Right lobe of liver (tissue), 4 donors: ENCODE measurements around the gene GNG12.

Experiments
- POLR2A ChIP-seq: fragments of 450-650 bp; IDR thresholded peaks from one replicate; pipeline ENCODE4 v1.6.1; 2017; ENCODE audit warnings: antibody characterized with exemption, mild to moderate bottlenecking
- TF ChIP-seq, protein P1 (sequence below), 4 donors: fragments of 200-600 bp in 3 of 4; fragments of 450-650 bp in 1 of 4; IDR thresholded peaks; one replicate each; pipeline versions ENCODE4 v1.5.1 to v1.8.0; 2016 to 2022; ENCODE audit warnings: antibody characterized with exemption in 4 of 4, mild to moderate bottlenecking in 2 of 4
- donor health status: DM: no; HTN: no; CAD: no.
- donor health status: DM: no; HTN: no; CAD: no.
- donor health status: DM: no; HTN: yes; CAD: no.

DNA sequence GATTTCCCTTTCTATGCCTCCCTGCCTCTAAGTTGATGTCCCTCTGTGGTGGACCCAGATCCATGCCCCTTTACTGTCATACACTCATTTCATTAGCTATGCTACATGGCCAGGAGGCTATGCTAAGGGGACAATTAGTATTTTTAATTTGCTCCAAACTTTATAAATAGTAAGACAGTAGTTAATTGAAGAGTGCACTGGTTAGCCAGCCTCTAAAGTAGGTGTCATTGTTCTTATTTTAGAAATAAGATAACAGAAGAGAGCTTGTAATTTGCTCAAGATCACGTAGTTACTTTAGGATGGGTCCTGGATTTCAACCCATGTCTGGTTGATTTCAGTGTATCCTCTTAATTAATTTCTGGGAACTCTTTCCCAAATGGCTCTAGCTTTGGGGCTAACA lies 29.4 kb upstream of the GNG12 start:
- no peak for TF ChIP-seq POLR2A
- TF ChIP-seq, protein P1, sequence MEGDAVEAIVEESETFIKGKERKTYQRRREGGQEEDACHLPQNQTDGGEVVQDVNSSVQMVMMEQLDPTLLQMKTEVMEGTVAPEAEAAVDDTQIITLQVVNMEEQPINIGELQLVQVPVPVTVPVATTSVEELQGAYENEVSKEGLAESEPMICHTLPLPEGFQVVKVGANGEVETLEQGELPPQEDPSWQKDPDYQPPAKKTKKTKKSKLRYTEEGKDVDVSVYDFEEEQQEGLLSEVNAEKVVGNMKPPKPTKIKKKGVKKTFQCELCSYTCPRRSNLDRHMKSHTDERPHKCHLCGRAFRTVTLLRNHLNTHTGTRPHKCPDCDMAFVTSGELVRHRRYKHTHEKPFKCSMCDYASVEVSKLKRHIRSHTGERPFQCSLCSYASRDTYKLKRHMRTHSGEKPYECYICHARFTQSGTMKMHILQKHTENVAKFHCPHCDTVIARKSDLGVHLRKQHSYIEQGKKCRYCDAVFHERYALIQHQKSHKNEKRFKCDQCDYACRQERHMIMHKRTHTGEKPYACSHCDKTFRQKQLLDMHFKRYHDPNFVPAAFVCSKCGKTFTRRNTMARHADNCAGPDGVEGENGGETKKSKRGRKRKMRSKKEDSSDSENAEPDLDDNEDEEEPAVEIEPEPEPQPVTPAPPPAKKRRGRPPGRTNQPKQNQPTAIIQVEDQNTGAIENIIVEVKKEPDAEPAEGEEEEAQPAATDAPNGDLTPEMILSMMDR (IDR thresholded peaks at IDR 0.05), result no peak
